Stimulated activated naive CD4-positive, alpha-beta T cell treated with Interleukin-2 at 50 U/mL for 16 hours (primary cell): ENCODE measurements around the gene ARPC5L.
A peak's percentile ranks its signal among the peaks of the same experiment; 100 is the strongest.
"Not testable (repeated sequence)": the region's sequence is repeated elsewhere in the genome, so short reads cannot be mapped to it uniquely, and the experiment has no call there.

Experiments
- DNase-seq: peaks from one replicate; lab custom pipeline; 2025; lab: John Stamatoyannopoulos, UW

The ARPC5L gene

DNA sequence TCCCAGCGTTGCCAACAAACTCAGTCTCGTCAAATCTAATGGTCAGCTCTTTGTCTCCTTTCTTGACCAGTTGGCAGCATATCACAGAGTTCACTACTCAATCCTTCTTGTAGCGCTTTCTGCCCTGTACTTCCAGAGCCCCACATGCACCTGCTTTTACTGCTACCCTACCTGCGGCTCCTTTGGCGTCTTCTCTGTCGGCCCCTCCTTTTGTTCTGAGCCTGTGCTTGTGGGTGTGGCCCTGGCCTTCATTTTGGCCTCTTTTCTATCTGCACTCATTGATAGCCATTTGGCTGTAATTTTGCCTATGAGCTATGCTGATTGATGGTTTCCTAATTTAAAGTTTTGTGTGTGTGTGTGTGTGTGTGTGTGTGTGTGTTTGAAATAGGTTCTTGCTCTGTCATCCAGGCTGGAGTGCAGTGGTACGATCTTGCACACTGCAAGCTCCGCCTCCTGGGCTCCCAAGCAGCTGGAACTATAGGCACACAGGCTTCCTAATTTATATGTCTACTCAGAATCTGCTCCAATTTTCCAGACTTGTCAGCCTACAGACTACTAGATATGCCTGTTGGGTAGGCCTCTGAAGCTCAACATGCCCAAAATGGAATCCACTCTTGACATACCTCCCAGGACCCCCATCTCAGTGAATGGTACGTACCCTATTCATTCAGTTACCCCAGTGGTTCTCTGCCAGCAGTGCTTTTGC, 32.3 kb downstream of the ARPC5L start:
- no peak for DNase-seq

DNA sequence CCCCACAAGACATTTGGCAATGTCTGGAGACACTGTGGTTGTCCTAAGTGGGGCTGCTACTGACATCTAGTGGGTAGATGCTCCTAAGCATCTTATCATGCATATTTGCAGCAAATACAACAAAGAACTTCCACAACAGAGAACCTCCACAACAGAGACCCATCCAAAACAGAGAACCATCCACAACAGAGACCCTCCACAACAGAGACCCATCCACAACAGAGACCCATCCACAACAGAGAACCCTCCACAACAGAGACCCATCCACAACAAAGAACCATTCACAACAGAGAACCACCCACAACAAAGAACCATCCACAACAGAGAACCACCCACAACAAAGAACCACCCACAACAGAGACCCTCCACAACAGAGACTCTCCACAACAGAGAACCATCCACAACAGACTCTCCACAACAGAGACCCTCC, 32.8 kb downstream of the ARPC5L start:
- DNase-seq, result peak; percentile 8

DNA sequence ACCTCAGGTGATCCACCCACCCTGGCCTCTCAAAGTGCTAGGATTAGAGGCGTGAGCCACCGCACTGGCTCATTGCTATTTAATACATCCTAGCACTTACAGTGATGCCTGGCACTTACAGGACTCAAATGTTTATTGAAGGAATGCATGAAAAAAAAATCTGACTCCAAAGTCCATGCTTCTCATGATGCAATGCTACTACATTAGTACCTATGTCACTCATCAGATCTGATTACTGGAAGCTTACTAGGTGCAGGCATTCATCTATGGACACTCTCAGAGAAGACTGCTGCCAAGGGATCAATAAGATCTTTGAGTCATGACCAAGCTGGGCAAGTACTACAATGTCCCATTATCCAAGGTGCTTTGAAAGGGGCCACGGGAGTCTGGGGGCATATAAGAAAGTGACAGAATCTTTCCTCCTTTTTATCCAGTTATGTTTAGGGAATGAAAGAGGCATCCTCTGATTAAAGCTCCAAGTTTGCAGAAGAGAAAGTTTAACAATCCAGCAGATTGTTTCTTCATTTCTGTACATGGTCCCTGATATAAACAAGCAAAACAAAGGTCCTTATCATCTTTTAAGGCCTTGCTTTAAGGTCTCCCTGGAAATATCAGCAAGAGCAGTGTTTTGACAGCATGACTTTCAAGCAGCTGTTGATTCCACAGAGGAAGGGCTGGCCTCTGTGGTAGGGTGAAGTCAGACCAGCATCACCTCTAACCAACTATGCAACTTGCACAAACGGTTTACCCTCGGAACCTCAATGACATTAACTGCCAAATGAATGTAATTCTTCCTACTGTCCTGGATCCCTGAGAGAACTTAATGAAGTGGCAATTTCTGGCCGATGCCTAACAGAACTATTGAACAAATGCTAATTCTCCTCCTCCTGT, 35.9 kb downstream of the ARPC5L start:
- DNase-seq, result no peak

DNA sequence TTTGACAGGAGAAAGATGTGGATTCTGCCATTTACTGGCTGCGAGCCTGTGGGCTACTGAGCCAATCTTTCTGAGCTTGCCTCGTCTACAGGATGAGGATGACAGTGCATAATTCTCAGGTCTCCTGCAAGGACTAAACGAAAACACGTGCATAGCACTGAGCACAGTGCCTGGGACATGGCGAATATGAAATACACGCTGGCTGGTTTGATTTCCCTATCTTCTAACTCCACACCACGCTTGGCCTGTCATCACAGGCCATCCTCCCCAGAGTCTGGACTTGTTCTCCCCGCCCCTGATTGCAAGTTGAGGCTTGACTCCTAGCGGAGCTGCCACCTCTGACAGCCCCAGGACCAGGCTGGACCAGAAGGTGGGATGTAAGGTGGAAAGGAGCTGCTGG, 37.9 kb downstream of the ARPC5L start:
- DNase-seq, result no peak

DNA sequence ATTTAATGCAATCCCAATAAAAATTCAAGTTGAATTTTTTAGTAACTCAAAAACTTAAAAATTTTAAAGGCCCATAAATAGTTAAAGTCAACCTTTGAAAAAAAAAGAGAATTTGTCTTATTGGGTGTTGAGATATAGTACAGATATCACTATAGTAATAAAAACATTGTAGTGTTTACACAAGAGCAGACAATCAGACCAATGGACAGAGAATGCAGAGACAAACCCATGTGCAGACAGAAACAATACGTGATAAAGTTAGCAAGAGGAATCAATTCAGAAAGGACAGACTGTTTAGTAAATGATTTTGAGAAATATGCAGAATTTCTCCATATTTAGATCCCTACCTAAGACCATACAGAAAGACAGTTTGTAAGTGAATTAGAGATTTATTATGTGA, 45.0 kb downstream of the ARPC5L start:
- no peak for DNase-seq

DNA sequence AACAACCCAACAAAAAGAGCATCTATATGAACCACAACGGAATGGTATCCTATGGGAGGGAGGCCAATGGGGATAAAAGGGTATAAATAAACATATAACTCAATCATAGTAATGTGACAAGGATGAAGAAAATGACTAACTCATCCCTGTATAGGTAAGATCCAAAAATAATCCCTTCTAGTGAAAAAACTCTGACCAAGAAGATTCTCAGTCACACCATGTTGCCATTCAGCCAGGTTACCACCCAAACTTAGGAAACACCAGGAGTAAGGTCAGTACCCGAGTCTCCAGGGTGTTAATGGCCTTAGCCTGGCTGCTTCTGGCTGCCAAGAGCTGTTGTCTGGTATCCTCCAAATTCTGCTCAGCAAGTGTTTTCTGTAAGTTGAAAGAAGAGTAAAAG, 46.2 kb downstream of the ARPC5L start:
- no peak for DNase-seq

DNA sequence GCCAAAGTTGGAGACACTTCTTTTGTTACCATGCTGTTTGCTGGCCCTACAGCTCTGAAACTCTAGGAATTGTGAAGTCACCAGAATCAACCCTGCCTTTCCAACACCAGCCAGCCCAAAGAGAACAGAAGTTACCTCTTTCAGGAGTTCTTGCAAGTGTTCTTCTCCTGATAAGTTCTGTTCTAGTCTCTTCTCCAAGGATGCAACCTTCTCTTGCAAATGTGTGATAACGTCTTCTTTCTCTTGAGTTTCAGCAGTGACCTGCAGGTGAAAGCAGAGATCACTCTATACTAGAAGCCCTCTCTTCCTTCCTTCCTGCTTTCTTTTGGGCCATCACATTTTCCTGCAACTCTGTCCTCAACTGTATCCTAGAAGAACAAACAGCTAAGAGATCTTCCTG, 49.8 kb downstream of the ARPC5L start:
- no peak for DNase-seq

DNA sequence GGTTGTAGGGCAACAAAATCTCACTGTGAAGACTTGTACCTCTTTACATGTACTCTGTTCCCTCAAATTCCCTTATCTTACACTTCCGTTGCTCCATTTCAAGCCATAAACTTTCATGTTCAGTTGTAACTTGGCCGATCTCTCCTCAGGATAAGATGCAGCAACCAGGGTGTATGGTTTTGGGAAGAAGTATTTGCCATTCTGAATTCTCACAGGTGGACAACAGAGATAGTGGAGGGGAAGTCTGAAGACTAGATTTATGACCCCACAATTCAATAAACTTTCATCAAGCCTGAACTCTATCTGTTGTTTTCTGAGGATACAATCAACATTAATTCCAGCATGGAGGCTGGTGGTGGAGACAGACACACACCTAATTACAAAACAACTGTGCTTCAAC, 51.4 kb downstream of the ARPC5L start:
- no peak for DNase-seq

DNA sequence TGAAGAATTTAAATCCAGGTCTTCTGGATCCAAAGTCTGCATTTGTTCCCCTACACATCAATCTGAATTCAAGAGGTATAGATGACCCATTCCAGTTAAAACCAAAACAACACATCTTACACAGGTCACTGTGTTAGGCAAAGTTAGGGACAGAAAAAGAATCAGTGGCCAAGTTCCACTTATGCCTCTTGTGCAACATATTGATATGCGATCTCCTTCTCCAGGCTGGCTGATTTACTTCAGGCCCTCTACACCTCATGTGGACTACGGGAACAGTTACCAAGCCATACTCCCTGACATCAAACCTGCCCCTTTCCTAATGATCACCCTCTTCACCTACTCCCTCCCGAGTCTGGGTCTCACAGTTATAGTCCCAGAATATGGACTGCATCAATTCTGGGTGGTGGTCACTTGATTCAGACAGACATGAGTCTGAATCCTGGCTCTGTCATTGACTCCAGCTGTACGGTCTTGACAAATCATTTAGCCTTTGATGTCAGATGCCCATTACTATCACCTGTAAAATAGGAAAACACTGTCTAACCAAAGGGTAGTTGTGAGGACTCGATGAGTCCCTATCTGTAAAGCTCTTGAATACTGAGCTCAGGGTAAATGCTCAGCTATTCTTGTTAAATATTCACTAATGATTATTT, 52.9 kb downstream of the ARPC5L start:
- no peak for DNase-seq

DNA sequence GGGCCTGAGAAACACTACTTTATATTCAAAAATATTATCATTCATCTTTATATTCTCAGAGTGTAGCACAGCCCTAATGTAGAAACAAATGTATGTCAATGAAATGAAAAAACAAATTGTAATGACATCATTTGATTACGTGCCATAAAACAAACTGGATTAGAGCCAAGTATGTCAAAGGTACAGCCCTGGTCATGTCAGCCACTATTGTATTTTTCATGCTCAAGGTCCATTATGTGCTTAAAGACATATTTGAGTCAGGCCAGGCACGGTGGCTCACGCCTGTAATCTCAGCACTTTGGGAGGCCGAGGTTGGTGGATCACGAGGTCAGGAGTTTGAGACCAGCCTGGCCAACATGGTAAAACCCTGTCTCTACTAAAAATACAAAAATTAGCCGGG, 58.5 kb downstream of the ARPC5L start:
- DNase-seq, result not testable (repeated sequence)
